SK-N-SH treated with all-trans-retinoic acid at 6 μM for 48 hours (cell line): Measurements from ENCODE around the gene CD6.

Experiments
- ATAC-seq: fragments of 200-7000 bp; cut with Tn5 transposase; 3 replicates; pipeline ENCODE4 v1.9.1; 2020; ENCODE audit warnings: mild to moderate bottlenecking, moderate library complexity
- ARNTL ChIP-seq: fragments of 450-650 bp; formaldehyde crosslinking; IDR thresholded peaks from 2 replicates; pipeline ENCODE4 v1.5.0; 2020; ENCODE audit warnings: low read depth, mild to moderate bottlenecking, moderate library complexity, borderline replicate concordance
- CREB5 ChIP-seq: fragments of 250-450 bp; sonication (Bioruptor Pico); IDR thresholded peaks from 2 replicates; pipeline ENCODE4 v1.5.1; 2020; ENCODE audit warnings: low read depth, mild to moderate bottlenecking, moderate library complexity
- CSDC2 ChIP-seq: fragments of 250-450 bp; sonication (Bioruptor Pico); IDR thresholded peaks from 2 replicates; pipeline ENCODE4 v1.5.0; 2020; ENCODE audit warnings: mild to moderate bottlenecking, moderate library complexity
- ESRRG ChIP-seq: fragments of 250-450 bp; sonication (Bioruptor Pico); IDR thresholded peaks from 2 replicates; pipeline ENCODE4 v1.6.1; 2021; ENCODE audit warnings: mild to moderate bottlenecking
- GLIS3 ChIP-seq: fragments of 250-450 bp; sonication (Bioruptor Pico); IDR thresholded peaks from 2 replicates; pipeline ENCODE4 v1.5.0; 2020; ENCODE audit warnings: mild to moderate bottlenecking, moderate library complexity
- ISL1 ChIP-seq: fragments of 250-450 bp; sonication (Bioruptor Pico); IDR thresholded peaks from 2 replicates; pipeline ENCODE4 v2.1.2; 2022; ENCODE audit warnings: mild to moderate bottlenecking, moderate library complexity
- OSR1 ChIP-seq: fragments of 250-450 bp; sonication (Bioruptor Pico); IDR thresholded peaks from 2 replicates; pipeline ENCODE4 v1.8.0; 2022; ENCODE audit warnings: moderate library complexity, mild to moderate bottlenecking, inconsistent platforms
- PATZ1 ChIP-seq: fragments of 250-450 bp; sonication (Bioruptor Pico); IDR thresholded peaks from 2 replicates; pipeline ENCODE4 v1.8.0; 2020; ENCODE audit warnings: mild to moderate bottlenecking, moderate library complexity, borderline replicate concordance
- PPARA ChIP-seq: fragments of 250-450 bp; sonication (Bioruptor Pico); IDR thresholded peaks from 2 replicates; pipeline ENCODE4 v1.5.0; 2020; ENCODE audit warnings: mild to moderate bottlenecking, borderline replicate concordance
- RARB ChIP-seq: fragments of 250-450 bp; sonication (Bioruptor Pico); IDR thresholded peaks from 2 replicates; pipeline ENCODE4 v1.8.0; 2021; ENCODE audit warnings: mild to moderate bottlenecking, moderate library complexity
- SNAI2 ChIP-seq: fragments of 250-450 bp; sonication (Bioruptor Pico); IDR thresholded peaks from 2 replicates; pipeline ENCODE4 v1.5.0; 2020; ENCODE audit warnings: mild to moderate bottlenecking, moderate library complexity
- TCF4 ChIP-seq: fragments of 250-450 bp; sonication (Bioruptor Pico); IDR thresholded peaks from 2 replicates; pipeline ENCODE4 v1.8.0; 2021; ENCODE audit warnings: mild to moderate bottlenecking, moderate library complexity, borderline replicate concordance
- TOX ChIP-seq: fragments of 250-450 bp; sonication (Bioruptor Pico); IDR thresholded peaks from 2 replicates; pipeline ENCODE4 v1.8.0; 2021; ENCODE audit warnings: mild to moderate bottlenecking, moderate library complexity, borderline replicate concordance
- TSHZ2 ChIP-seq: fragments of 250-450 bp; sonication (Bioruptor Pico); IDR thresholded peaks from 2 replicates; pipeline ENCODE4 v1.5.0; 2020; ENCODE audit warnings: mild to moderate bottlenecking, moderate library complexity
- ZC3H10 ChIP-seq: fragments of 250-450 bp; sonication (Bioruptor Pico); IDR thresholded peaks from 2 replicates; pipeline ENCODE4 v1.5.1; 2021; ENCODE audit warnings: mild to moderate bottlenecking, moderate library complexity
- ZFP3 ChIP-seq: fragments of 250-450 bp; sonication (Bioruptor Pico); IDR thresholded peaks from 2 replicates; pipeline ENCODE4 v1.5.0; 2020; ENCODE audit warnings: mild to moderate bottlenecking, moderate library complexity
- ZFP30 ChIP-seq: fragments of 450-650 bp; formaldehyde crosslinking; IDR thresholded peaks from 2 replicates; pipeline ENCODE4 v1.5.0; 2022; ENCODE audit warnings: mild to moderate bottlenecking, moderate library complexity
- ZNF565 ChIP-seq: fragments of 450-650 bp; formaldehyde crosslinking; conservative IDR thresholded peaks from 2 replicates; pipeline ENCODE4 v1.5.0; 2020; ENCODE audit warnings: low read depth, mild to moderate bottlenecking, moderate library complexity
- ZNF70 ChIP-seq: fragments of 450-650 bp; formaldehyde crosslinking; IDR thresholded peaks from 2 replicates; pipeline ENCODE4 v1.5.0; 2020; ENCODE audit warnings: mild to moderate bottlenecking, moderate library complexity
- ZNF8 ChIP-seq: fragments of 450-650 bp; formaldehyde crosslinking; IDR thresholded peaks from 2 replicates; pipeline ENCODE4 v1.5.0; 2020; ENCODE audit warnings: mild to moderate bottlenecking, moderate library complexity

The CD6 gene

GRCh38 chr11:60929764-60930163, 41.7 kb upstream of the CD6 start:
- no peak for ATAC-seq
- TF ChIP-seq ZNF8: no peak
- TF ChIP-seq ISL1: no peak
- no peak for TF ChIP-seq PATZ1 (CRISPR knock-in tag)
- no peak for TF ChIP-seq TSHZ2 (CRISPR knock-in tag)
- no peak for TF ChIP-seq ZFP3 (CRISPR knock-in tag)
- no peak for TF ChIP-seq ARNTL (CRISPR knock-in tag)
- TF ChIP-seq TOX (CRISPR knock-in tag): no peak
- no peak for TF ChIP-seq ESRRG
- no peak for TF ChIP-seq OSR1 (CRISPR knock-in tag)
- no peak for TF ChIP-seq CREB5 (CRISPR knock-in tag)
- TF ChIP-seq RARB: no peak
- no peak for TF ChIP-seq SNAI2 (CRISPR knock-in tag)
- no peak for TF ChIP-seq TCF4
- TF ChIP-seq PPARA (CRISPR knock-in tag): no peak
- no peak for TF ChIP-seq GLIS3 (CRISPR knock-in tag)
- TF ChIP-seq ZNF70 (CRISPR knock-in tag): no peak
- no peak for TF ChIP-seq ZC3H10 (CRISPR knock-in tag)
- TF ChIP-seq, all 23 proteins: peak for 0

- ATAC-seq: no peak
- TF ChIP-seq PPARA (CRISPR knock-in tag) (no peak), ZNF565 (CRISPR knock-in tag) (no peak), TCF4 (no peak), PATZ1 (CRISPR knock-in tag) (no peak)
Observed at GRCh38 chr11:60930394-60930793, 41.1 kb upstream of the CD6 start.

- no peak for ATAC-seq
- TF ChIP-seq GLIS3 (CRISPR knock-in tag): no peak
- no peak for TF ChIP-seq ZFP30 (CRISPR knock-in tag)
- TF ChIP-seq ZNF565 (CRISPR knock-in tag): no peak
- no peak for TF ChIP-seq CSDC2
- no peak for TF ChIP-seq ISL1
- TF ChIP-seq CREB5 (CRISPR knock-in tag): no peak
- TF ChIP-seq RARB: no peak
- no peak for TF ChIP-seq TCF4
- no peak for TF ChIP-seq TSHZ2 (CRISPR knock-in tag)
- TF ChIP-seq ZC3H10 (CRISPR knock-in tag): no peak
- no peak for TF ChIP-seq ZNF70 (CRISPR knock-in tag)
- TF ChIP-seq ARNTL (CRISPR knock-in tag): no peak
Observed at GRCh38 chr11:60931917-60932316, 39.6 kb upstream of the CD6 start.
